Endothelial cell of umbilical vein (primary cell): ENCODE data around the gene KCND1. TPM values are rescaled to one million over a fixed set of nuclear protein-coding genes. Genes with fewer than 3 reads are reported as not detected.

Source experiments
- BruUV-seq: library from RNA; stranded (reverse); fragments of 400-500 nt; replicated peaks from 2 replicates; lab custom pipeline; 2021; lab: Mats Ljungman, UMichigan
- CTCF ChIA-PET: fragments of 300-600, 350-600 bp; sonication (Branson Sonifier 250); formaldehyde crosslinking; loops from one replicate; lab custom pipeline; 2021; ENCODE audit warnings: antibody characterized with exemption, inconsistent platforms; lab: Charles Lee
- POLR2A ChIA-PET: fragments of 300-600, 350-600 bp; sonication (Branson Sonifier 250); formaldehyde crosslinking; loops from one replicate; lab custom pipeline; 2021; ENCODE audit warnings: antibody characterized with exemption, inconsistent platforms; lab: Charles Lee
- DNase-seq: peaks from one replicate; pipeline ENCODE4 v3.0.0-alpha.2; 2011; ENCODE audit warnings: low read depth, low spot score
- FAIRE-seq: peaks from 2 replicates; lab custom pipeline; 2011; peaks lifted over from hg19 to GRCh38; lab: Jason Lieb, UNC
- H2AFZ ChIP-seq: 2 replicates; pipeline ENCODE4 v1.6.0; 2012; ENCODE audit warnings: low read depth, low read length, control low read depth, inconsistent platforms
- H3K27ac ChIP-seq: 2 replicates; pipeline ENCODE4 v1.5.1; 2011; ENCODE audit warnings: low read depth, mild to moderate bottlenecking, control low read depth, low read length, moderate library complexity; ENCODE audit not compliant: insufficient read depth
- H3K27me3 ChIP-seq, 2 experiments: 2 replicates each; pipeline versions ENCODE4 v1.6.0 to v1.6.1; 2011; ENCODE audit warnings: low read length in 2 of 2, mixed read lengths in 1 of 2; ENCODE audit not compliant: control insufficient read depth in 2 of 2, insufficient read depth in 2 of 2
- H3K36me3 ChIP-seq, 2 experiments: 2 replicates in 1 of 2; 3 replicates in 1 of 2; pipeline ENCODE4 v1.5.1; 2011; ENCODE audit warnings: low read length in 2 of 2, mild to moderate bottlenecking in 1 of 2, moderate library complexity in 1 of 2; ENCODE audit not compliant: control insufficient read depth in 2 of 2, insufficient read depth in 2 of 2; ENCODE audit errors: extremely low read depth in 1 of 2
- H3K4me1 ChIP-seq: 3 replicates; pipeline ENCODE4 v1.5.1; 2011; ENCODE audit warnings: mild to moderate bottlenecking, low read length; ENCODE audit not compliant: control insufficient read depth, insufficient read depth; ENCODE audit errors: extremely low read depth
- H3K4me2 ChIP-seq: 2 replicates; pipeline ENCODE4 v1.6.1; 2011; ENCODE audit warnings: low read length, control low read depth, mixed read lengths; ENCODE audit not compliant: insufficient read depth
- H3K4me3 ChIP-seq, 3 experiments: fragments of 200-600 bp in 1 of 3; sonication (generic), shearing (Covaris generic) in 1 of 3; replicated peaks in 1 of 3; 2 replicates each; pipeline ENCODE4 v1.5.1; 2011 to 2016; ENCODE audit warnings: control low read depth in 3 of 3, low read length in 3 of 3, mild to moderate bottlenecking in 2 of 3, inconsistent platforms in 1 of 3, low read depth in 1 of 3, moderate library complexity in 1 of 3; ENCODE audit not compliant: insufficient read depth in 1 of 3
- H3K79me2 ChIP-seq: 2 replicates; pipeline ENCODE4 v1.6.0; 2012; ENCODE audit warnings: low read length, inconsistent platforms; ENCODE audit not compliant: control insufficient read depth, insufficient read depth
- H3K9ac ChIP-seq: replicated peaks from 2 replicates; pipeline ENCODE3; 2011; ENCODE audit warnings: low read length, control low read depth; ENCODE audit not compliant: insufficient read depth; ENCODE audit errors: extremely low read depth
- H3K9me1 ChIP-seq: replicated peaks from 3 replicates; pipeline ENCODE4 v1.6.0; 2011; ENCODE audit warnings: mild to moderate bottlenecking, low read length; ENCODE audit not compliant: control insufficient read depth, insufficient read depth; ENCODE audit errors: extremely low read depth
- H3K9me3 ChIP-seq: replicated peaks from 2 replicates; pipeline ENCODE4 v1.5.1; 2012; ENCODE audit warnings: low read length, inconsistent platforms; ENCODE audit not compliant: control insufficient read depth, insufficient read depth
- H4K20me1 ChIP-seq: replicated peaks from 2 replicates; pipeline ENCODE3; 2011; ENCODE audit warnings: mild to moderate bottlenecking, low read length; ENCODE audit not compliant: control insufficient read depth, insufficient read depth; ENCODE audit errors: extremely low read depth
- EZH2 ChIP-seq: IDR thresholded peaks from 2 replicates; pipeline ENCODE4 v1.6.1; 2012; ENCODE audit warnings: borderline replicate concordance, low read depth, mild to moderate bottlenecking, moderate library complexity, low read length, inconsistent platforms; ENCODE audit not compliant: severe bottlenecking
- FOS ChIP-seq: IDR thresholded peaks from 2 replicates; pipeline ENCODE4 v1.6.1; 2011; ENCODE audit warnings: mild to moderate bottlenecking, low read length, moderate library complexity, borderline replicate concordance; ENCODE audit not compliant: insufficient read depth
- GATA2 ChIP-seq: IDR thresholded peaks from 2 replicates; pipeline ENCODE4 v1.7.0; 2011; ENCODE audit warnings: low read depth, mild to moderate bottlenecking, moderate library complexity, mixed read lengths, low read length; ENCODE audit not compliant: insufficient read length, insufficient read depth
- JUN ChIP-seq: IDR thresholded peaks from 2 replicates; pipeline ENCODE4 v1.6.1; 2011; ENCODE audit warnings: borderline replicate concordance, low read depth; ENCODE audit not compliant: insufficient read length, insufficient read depth
- MYC ChIP-seq: IDR thresholded peaks from one replicate; pipeline ENCODE4 v1.6.1; 2011; ENCODE audit warnings: mild to moderate bottlenecking, low read depth, low read length
- POLR2A ChIP-seq: IDR thresholded peaks from 2 replicates; pipeline ENCODE4 v1.6.1; 2012; ENCODE audit warnings: low read depth, mild to moderate bottlenecking, control low read depth, low read length
- POLR2AphosphoS5 ChIP-seq: IDR thresholded peaks from 2 replicates; pipeline ENCODE4 v1.6.1; 2012; ENCODE audit warnings: low read depth, mild to moderate bottlenecking, control low read depth, low read length, moderate library complexity; ENCODE audit not compliant: insufficient read depth
- dilution Hi-C: fragments of 300-500 bp; cut with MboI; formaldehyde crosslinking; loops from one replicate; pipeline ENCODE4 v1.15.0; 2019; ENCODE audit warnings: low sequenced_read_pairs; ENCODE audit not compliant: extremely low pct_ligation_motif_present
- intact Hi-C: fragments of 100-400 bp; cut with micrococcal nuclease; formaldehyde crosslinking; loops from one replicate; pipeline ENCODE4 v1.10.0; 2022
- polyA plus RNA-seq, 4 experiments: library from polyadenylated mRNA; depleted of rRNA in 3 of 4; stranded (reverse) in 3 of 4; unstranded in 1 of 4; fragments of >200 nt; gene quantifications; 2 replicates each; pipeline versions ENCODE4 v1.2.1 to v1.2.3, GENCODE V29; 2011 to 2012; ENCODE audit warnings: missing spikeins in 1 of 4
- total RNA-seq: library from RNA; stranded (reverse); gene quantifications from 2 replicates; pipeline ENCODE4 v1.2.3, GENCODE V29; 2021
- TF ChIP-seq, protein P1 (sequence below), 2 donors: IDR thresholded peaks; 1 replicate in 1 of 2; 2 replicates in 1 of 2; pipeline ENCODE4 v1.5.1; 2011; ENCODE audit warnings: low read length in 2 of 2, mild to moderate bottlenecking in 2 of 2, moderate library complexity in 2 of 2, control low read depth in 1 of 2, inconsistent platforms in 1 of 2, low read depth in 1 of 2; ENCODE audit not compliant: insufficient read depth in 1 of 2; ENCODE audit errors: extremely low read depth in 1 of 2
- TF ChIP-seq, protein P2 (sequence below): IDR thresholded peaks from 2 replicates; pipeline ENCODE4 v1.6.1; 2011; ENCODE audit not compliant: insufficient read depth, insufficient read length

The KCND1 gene
- total and polyA plus RNA-seq, 2 donors (not counting 3 experiments of a cell fraction or from before 2014, with no cell fraction given) = 0.54 to 1.3 TPM

DNA sequence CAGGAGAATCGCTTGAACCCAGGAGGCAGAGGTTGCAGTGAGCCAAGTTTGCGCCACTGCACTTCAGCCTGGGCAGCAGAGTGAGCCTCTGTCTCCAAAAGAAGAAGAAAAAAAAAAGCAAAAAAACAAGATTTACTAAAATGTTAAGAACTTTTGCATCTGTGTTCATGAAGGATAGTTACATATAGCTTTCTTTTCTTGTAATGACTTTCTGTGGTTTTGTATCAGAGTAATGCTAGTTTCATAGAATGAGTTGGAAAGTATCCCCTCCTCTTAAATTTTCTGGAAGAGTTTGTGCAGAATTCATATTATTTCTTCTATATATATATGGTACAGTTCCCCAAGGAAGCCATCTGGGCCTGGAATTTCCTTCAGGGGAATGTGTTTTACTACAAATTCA is 47.4 kb upstream of the KCND1 start:
- dilution Hi-C loops (no loop called here), intact Hi-C loops (no loop called here)
- no peak for TF ChIP-seq JUN
- TF ChIP-seq GATA2 = no peak
- TF ChIP-seq, protein P1, sequence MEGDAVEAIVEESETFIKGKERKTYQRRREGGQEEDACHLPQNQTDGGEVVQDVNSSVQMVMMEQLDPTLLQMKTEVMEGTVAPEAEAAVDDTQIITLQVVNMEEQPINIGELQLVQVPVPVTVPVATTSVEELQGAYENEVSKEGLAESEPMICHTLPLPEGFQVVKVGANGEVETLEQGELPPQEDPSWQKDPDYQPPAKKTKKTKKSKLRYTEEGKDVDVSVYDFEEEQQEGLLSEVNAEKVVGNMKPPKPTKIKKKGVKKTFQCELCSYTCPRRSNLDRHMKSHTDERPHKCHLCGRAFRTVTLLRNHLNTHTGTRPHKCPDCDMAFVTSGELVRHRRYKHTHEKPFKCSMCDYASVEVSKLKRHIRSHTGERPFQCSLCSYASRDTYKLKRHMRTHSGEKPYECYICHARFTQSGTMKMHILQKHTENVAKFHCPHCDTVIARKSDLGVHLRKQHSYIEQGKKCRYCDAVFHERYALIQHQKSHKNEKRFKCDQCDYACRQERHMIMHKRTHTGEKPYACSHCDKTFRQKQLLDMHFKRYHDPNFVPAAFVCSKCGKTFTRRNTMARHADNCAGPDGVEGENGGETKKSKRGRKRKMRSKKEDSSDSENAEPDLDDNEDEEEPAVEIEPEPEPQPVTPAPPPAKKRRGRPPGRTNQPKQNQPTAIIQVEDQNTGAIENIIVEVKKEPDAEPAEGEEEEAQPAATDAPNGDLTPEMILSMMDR (IDR thresholded peaks at IDR 0.05; ENCODE audit: extremely low read depth in 1 of 2, insufficient read depth in 1 of 2, low read depth in 1 of 2, low read length in 2 of 2) = no peak
- no peak for TF ChIP-seq MYC
- no peak for TF ChIP-seq POLR2AphosphoS5
- TF ChIP-seq, protein P2, sequence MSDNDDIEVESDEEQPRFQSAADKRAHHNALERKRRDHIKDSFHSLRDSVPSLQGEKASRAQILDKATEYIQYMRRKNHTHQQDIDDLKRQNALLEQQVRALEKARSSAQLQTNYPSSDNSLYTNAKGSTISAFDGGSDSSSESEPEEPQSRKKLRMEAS = no peak
- TF ChIP-seq EZH2 = no peak
- no peak for TF ChIP-seq FOS
- no peak for TF ChIP-seq POLR2A
- Histone ChIP-seq H3K9me3 (no peaks in the 10 kb centered on the region), H3K9ac (no peak overlapping the region), H3K79me2 (no peaks in the 10 kb centered on the region), H3K27ac (no peak overlapping the region), H2AFZ (no peak overlapping the region), H3K4me1 (no peaks in the 10 kb centered on the region), H3K9me1 (no peaks in the 10 kb centered on the region), H3K36me3 (no peaks in the 10 kb centered on the region), H4K20me1 (no peaks in the 10 kb centered on the region), H3K4me2 (no peak overlapping the region), H3K27me3 (no peaks in the 10 kb centered on the region), H3K4me3 (no peak overlapping the region)
- DNase-seq (no peak), FAIRE-seq (no peak)
- BruUV-seq = no TSS peak
- POLR2A ChIA-PET = no interaction called here
- CTCF ChIA-PET = interaction anchor here (0.7 to 1.7 kb wide), 2 partner anchors 12 to 18 kb away, joined by 3 read pairs; no protein-coding TSS in a partner anchor
